OCI-LY1 (cell line): ENCODE data around the gene TLR6.

ENCODE experiments used
- H2AFZ ChIP-seq: fragments of 200-600 bp; sonication (generic), shearing (Covaris generic); 2 replicates; pipeline ENCODE4 v1.6.0; 2014; ENCODE audit warnings: antibody characterized with exemption, mild to moderate bottlenecking, low read length
- H3F3A ChIP-seq: fragments of 200-600 bp; sonication (generic), shearing (Covaris generic); 2 replicates; pipeline ENCODE4 v1.6.0; 2014; ENCODE audit warnings: mild to moderate bottlenecking, antibody characterized with exemption, low read length, moderate library complexity; ENCODE audit not compliant: insufficient read depth
- H3K27ac ChIP-seq: fragments of 200-600 bp; sonication (generic); 2 replicates; pipeline ENCODE4 v1.5.1; 2014; ENCODE audit warnings: low read length, mixed run types, mild to moderate bottlenecking, low read depth; ENCODE audit not compliant: poor library complexity, severe bottlenecking
- H3K27me3 ChIP-seq: fragments of 200-600 bp; sonication (generic); 2 replicates; pipeline ENCODE4 v1.6.0; 2014; ENCODE audit warnings: antibody characterized with exemption, mild to moderate bottlenecking, low read length, moderate library complexity; ENCODE audit not compliant: insufficient read depth
- H3K36me3 ChIP-seq: fragments of 200-600 bp; sonication (generic); 2 replicates; pipeline ENCODE4 v1.6.1; 2014; ENCODE audit warnings: mild to moderate bottlenecking, antibody characterized with exemption, low read length, moderate library complexity, mixed read lengths; ENCODE audit not compliant: insufficient read depth
- H3K4me1 ChIP-seq: fragments of 200-600 bp; sonication (generic); 2 replicates; pipeline ENCODE4 v1.5.1; 2014; ENCODE audit warnings: mild to moderate bottlenecking, low read length, moderate library complexity; ENCODE audit not compliant: insufficient read depth, severe bottlenecking
- H3K4me2 ChIP-seq: fragments of 200-600 bp; sonication (generic), shearing (Covaris generic); 2 replicates; pipeline ENCODE4 v1.6.1; 2014; ENCODE audit warnings: low read length
- H3K4me3 ChIP-seq: fragments of 200-600 bp; sonication (generic); 2 replicates; pipeline ENCODE4 v1.5.1; 2014; ENCODE audit warnings: low read length, low read depth, mild to moderate bottlenecking, mixed read lengths; ENCODE audit not compliant: poor library complexity, severe bottlenecking
- H3K79me2 ChIP-seq: fragments of 200-600 bp; shearing (Covaris generic); 2 replicates; pipeline ENCODE4 v1.6.1; 2016; ENCODE audit warnings: mixed run types, low read length, mixed read lengths; ENCODE audit not compliant: insufficient read depth
- H3K9ac ChIP-seq: fragments of 200-600 bp; sonication (generic), shearing (Covaris generic); 2 replicates; pipeline ENCODE4 v1.6.1; 2014; ENCODE audit warnings: mild to moderate bottlenecking, low read length, mixed read lengths
- H3K9me2 ChIP-seq: fragments of 200-600 bp; sonication (generic), shearing (Covaris generic); 2 replicates; pipeline ENCODE4 v1.6.1; 2014; ENCODE audit warnings: low read depth, mild to moderate bottlenecking, low read length, mixed read lengths
- H3K9me3 ChIP-seq: fragments of 200-600 bp; shearing (Covaris generic); 2 replicates; pipeline ENCODE4 v1.6.1; 2014; ENCODE audit warnings: low read length, mixed read lengths
- H4K20me1 ChIP-seq: fragments of 200-600 bp; sonication (generic), shearing (Covaris generic); 2 replicates; pipeline ENCODE4 v1.6.0; 2016; ENCODE audit warnings: mild to moderate bottlenecking, low read length; ENCODE audit not compliant: insufficient read depth
- EZH2 ChIP-seq: fragments of 200-600 bp; sonication (generic), shearing (Covaris generic); IDR thresholded peaks from 2 replicates; pipeline ENCODE4 v1.8.0; 2017; ENCODE audit warnings: borderline replicate concordance, mixed run types, mild to moderate bottlenecking, antibody characterized with exemption, low read length, moderate library complexity, mixed read lengths
- TF ChIP-seq, protein P1 (sequence below): fragments of 200-600 bp; sonication (generic), shearing (Covaris generic); IDR thresholded peaks from 2 replicates; pipeline ENCODE4 v1.5.1; 2017; ENCODE audit warnings: mild to moderate bottlenecking, antibody characterized with exemption, low read length, moderate library complexity, mixed read lengths

Gene TLR6

DNA sequence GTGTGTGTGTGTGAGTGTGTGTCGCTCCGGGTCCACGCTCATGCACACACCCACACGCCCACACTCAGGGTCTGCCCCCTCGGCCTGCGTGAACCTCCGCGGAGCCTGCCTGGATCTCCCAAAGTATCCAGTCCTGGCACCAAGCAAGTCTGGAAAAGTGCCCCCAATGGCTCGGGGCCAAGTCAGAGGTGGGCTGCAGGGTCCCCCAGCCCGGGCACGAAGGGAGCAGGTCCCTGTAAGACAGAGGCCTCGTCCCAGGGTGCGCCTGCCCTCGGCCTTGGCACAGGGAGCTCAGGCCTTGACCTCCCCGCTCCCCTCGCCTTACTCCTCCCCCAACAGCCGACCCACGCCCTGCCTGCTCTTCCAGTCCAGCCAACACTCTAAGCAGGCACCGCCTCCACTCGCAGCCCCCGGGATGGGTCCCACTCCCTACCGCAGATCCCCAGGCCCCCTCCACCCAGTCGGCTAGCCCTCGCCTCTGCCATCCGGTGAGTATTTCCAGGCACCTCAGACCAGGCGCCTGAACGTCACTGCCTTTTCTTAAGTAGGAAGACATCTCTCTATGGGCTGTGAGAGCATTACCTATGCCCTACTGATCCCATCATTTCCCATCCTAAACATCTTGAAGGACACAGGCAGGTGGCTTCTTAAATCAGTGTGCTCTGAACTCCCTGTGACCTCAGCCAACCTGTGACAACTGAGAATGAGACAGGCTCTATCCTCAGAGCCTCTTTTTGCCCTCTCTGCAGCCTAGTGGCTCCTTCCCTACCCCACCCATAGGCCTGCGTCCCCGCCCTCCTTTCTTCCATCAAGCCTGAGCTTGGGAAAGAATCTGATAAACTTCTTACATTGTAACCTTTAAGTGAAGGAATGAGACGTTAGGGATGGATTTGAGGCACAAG is 11.7 kb upstream of the TLR6 start:
- H2AFZ ChIP-seq = no peak overlapping the region
- H3K4me1 ChIP-seq = peaks cover 30% of the 10 kb centered on the region
- H3F3A ChIP-seq = no peaks in the 10 kb centered on the region
- no peaks in the 10 kb centered on the region for H3K27me3 ChIP-seq
- no peaks in the 10 kb centered on the region for H3K9me2 ChIP-seq
- peak overlapping the region; percentile 76 for H3K9ac ChIP-seq
- H3K4me2 ChIP-seq = peak overlapping the region; percentile 95
- H4K20me1 ChIP-seq = no peaks in the 10 kb centered on the region
- peak overlapping the region; percentile 78 for H3K4me3 ChIP-seq
- H3K27ac ChIP-seq = peak overlapping the region; percentile 41
- no peaks in the 10 kb centered on the region for H3K79me2 ChIP-seq
- no peaks in the 10 kb centered on the region for H3K9me3 ChIP-seq
- H3K36me3 ChIP-seq = no peaks in the 10 kb centered on the region
- TF ChIP-seq EZH2 = no peak
- TF ChIP-seq, protein P1, sequence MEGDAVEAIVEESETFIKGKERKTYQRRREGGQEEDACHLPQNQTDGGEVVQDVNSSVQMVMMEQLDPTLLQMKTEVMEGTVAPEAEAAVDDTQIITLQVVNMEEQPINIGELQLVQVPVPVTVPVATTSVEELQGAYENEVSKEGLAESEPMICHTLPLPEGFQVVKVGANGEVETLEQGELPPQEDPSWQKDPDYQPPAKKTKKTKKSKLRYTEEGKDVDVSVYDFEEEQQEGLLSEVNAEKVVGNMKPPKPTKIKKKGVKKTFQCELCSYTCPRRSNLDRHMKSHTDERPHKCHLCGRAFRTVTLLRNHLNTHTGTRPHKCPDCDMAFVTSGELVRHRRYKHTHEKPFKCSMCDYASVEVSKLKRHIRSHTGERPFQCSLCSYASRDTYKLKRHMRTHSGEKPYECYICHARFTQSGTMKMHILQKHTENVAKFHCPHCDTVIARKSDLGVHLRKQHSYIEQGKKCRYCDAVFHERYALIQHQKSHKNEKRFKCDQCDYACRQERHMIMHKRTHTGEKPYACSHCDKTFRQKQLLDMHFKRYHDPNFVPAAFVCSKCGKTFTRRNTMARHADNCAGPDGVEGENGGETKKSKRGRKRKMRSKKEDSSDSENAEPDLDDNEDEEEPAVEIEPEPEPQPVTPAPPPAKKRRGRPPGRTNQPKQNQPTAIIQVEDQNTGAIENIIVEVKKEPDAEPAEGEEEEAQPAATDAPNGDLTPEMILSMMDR = no peak

DNA sequence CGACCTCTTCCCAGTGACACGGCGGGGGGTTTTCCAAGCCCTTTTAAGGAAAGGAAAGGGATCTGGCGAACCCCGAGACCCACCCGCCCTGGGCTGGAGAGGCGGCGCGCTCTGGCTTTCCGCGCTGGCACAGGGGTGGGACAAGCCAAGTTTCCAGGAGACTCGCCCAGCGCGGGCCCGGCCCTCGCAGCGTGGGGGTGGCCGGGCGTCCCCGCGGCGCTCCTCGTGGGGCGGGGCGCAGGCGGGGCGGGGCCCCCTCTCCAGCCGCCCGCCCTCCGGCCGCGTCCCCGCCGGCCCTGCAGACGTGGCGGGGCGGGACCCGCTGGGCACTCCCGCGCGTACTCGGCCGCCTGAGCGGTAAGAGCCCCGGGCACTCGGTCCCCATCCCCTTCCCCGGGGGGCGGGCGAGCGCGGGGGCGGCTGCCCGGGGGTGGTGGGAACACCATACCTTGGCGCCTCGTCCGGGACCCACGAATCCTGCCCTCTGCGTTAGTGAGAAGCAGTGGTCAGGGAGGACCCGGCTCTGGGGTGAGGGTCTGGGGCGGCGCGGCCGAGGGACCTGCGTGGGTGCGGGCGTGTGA is 11.0 kb upstream of the TLR6 start, which contains the start of gene FAM114A1:
FAM114A1 (plus strand) TSS at position 329 of the 581 bp plus-strand sequence. CDS start 10,273 bp downstream, outside the sequence.
- H3K79me2 ChIP-seq = no peaks in the 10 kb centered on the region
- no peaks in the 10 kb centered on the region for H3K36me3 ChIP-seq
- H3K4me3 ChIP-seq = peak within 1 kb of the TSS; percentile 78
- peaks cover 27% of the 10 kb centered on the region for H3K4me1 ChIP-seq
- H3K9me3 ChIP-seq = no peaks in the 10 kb centered on the region
- peak within 1 kb of the TSS; percentile 95 for H3K4me2 ChIP-seq
- no peaks in the 10 kb centered on the region for H3K9me2 ChIP-seq
- H3K27me3 ChIP-seq = no peaks in the 10 kb centered on the region
- TF ChIP-seq, protein P1 = no peak
- TF ChIP-seq EZH2 = no peak
- H2AFZ ChIP-seq = peak within 1 kb of the TSS; percentile 4; the same call in 1 of the 2 replicates
- H3K27ac ChIP-seq = peak within 1 kb of the TSS; percentile 41
- H3F3A ChIP-seq = no peaks in the 10 kb centered on the region
- H3K9ac ChIP-seq = peak within 1 kb of the TSS; percentile 76
- no peaks in the 10 kb centered on the region for H4K20me1 ChIP-seq

DNA sequence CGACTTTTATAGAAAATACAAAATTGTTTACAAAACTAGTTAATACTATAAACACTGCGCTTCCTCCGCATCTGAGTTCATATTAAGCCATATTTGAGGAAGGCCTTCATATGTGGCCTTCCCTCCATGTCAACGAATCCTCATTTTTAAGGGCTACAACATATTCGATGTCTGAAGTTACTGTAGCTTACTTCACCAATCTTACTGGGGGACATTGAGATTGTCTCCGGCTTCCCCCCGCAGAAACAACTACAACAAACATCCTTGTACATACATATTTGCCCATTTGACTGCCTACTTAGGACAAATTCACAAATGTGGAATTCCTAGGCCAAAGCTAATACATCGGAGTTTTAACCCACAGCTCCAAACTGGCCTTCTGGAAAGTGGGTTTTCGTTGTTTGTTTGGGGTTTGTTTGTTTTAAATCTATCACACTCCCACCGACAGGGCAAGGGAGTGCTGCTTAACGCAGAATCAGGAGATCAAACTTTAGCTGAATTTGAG is 10.4 kb upstream of the TLR6 start:
- H3K36me3 ChIP-seq = no peaks in the 10 kb centered on the region
- no peak overlapping the region for H3K27ac ChIP-seq
- H3K4me2 ChIP-seq = peak overlapping the region; percentile 95
- no peaks in the 10 kb centered on the region for H3K9me3 ChIP-seq
- H3F3A ChIP-seq = no peaks in the 10 kb centered on the region
- H3K4me3 ChIP-seq = peak overlapping the region; percentile 78
- peak overlapping the region; percentile 4; the same call in 1 of the 2 replicates for H2AFZ ChIP-seq
- no peaks in the 10 kb centered on the region for H4K20me1 ChIP-seq
- no peaks in the 10 kb centered on the region for H3K27me3 ChIP-seq
- H3K9me2 ChIP-seq = no peaks in the 10 kb centered on the region
- peak overlapping the region; percentile 72 for H3K9ac ChIP-seq
- H3K79me2 ChIP-seq = no peaks in the 10 kb centered on the region
- H3K4me1 ChIP-seq = peaks cover 27% of the 10 kb centered on the region
- TF ChIP-seq EZH2 = no peak
- TF ChIP-seq, protein P1 = no peak
